Measurements from ENCODE around the gene IFIT1. TPM values are rescaled to one million over a fixed set of nuclear protein-coding genes. Genes with fewer than 3 reads are reported as not detected.

IFIT1 gene
- total and polyA plus RNA-seq, 9 of the 15 experiments (the other 6 are each of a cell fraction or from before 2014, with no cell fraction given), result 0.03 to 0.40 (median 0.18) TPM

- H3K27ac ChIP-seq (ENCODE audit: extremely low read depth, low read depth, low read length), result no peak overlapping the region
- FAIRE-seq, result no peak
- H3K4me3 ChIP-seq, result no peak overlapping the region
- no peaks in the 10 kb centered on the region for H3K79me2 ChIP-seq (ENCODE audit: control insufficient read depth, insufficient read depth, low read length)
- DNase-seq (ENCODE audit: extremely low read depth in 1 of 4, low spot score in 3 of 4), result no peak
- no peak overlapping the region for H2AFZ ChIP-seq (ENCODE audit: low read depth, low read length)
- H3K36me3 ChIP-seq (ENCODE audit: control insufficient read depth, insufficient read depth, low read length), result no peaks in the 10 kb centered on the region
- POLR2A ChIA-PET, result interaction anchor here (0.6 kb wide), 1 partner anchor 179 kb away, joined by 3 read pairs; no protein-coding TSS in a partner anchor
- H3K9me3 ChIP-seq (replicated peaks; ENCODE audit: control insufficient read depth, insufficient read depth, low read depth, low read length), result no peaks in the 10 kb centered on the region
- H3K27me3 ChIP-seq (ENCODE audit: control insufficient read depth in 2 of 2, insufficient read depth in 2 of 2, low read length in 2 of 2), result peaks cover 0 to 1% of the 10 kb centered on the region in 2 experiments; a peak in 2 of 5 replicates
- TF ChIP-seq PHF20 (IDR thresholded peaks at IDR 0.05; ENCODE audit: partially characterized antibody), result no peak
- TF ChIP-seq HSF4 (CRISPR knock-in tag; IDR thresholded peaks at IDR 0.05; ENCODE audit: borderline replicate concordance), result no peak
- TF ChIP-seq NUFIP1 (IDR thresholded peaks at IDR 0.05; ENCODE audit: partially characterized antibody), result no peak
- TF ChIP-seq FOXA3 (CRISPR knock-in tag; conservative IDR thresholded peaks at IDR 0.05 in 1 of 2, IDR thresholded peaks at IDR 0.05 in 1 of 2), result no peak
- no peak for TF ChIP-seq STAT5A (IDR thresholded peaks at IDR 0.05; ENCODE audit: borderline replicate concordance, low read length)
- TF ChIP-seq EGR1 (conservative IDR thresholded peaks at IDR 0.05), result no peak
- TF ChIP-seq ZNF589 (CRISPR knock-in tag; IDR thresholded peaks at IDR 0.05; ENCODE audit: low read depth), result no peak
- intact Hi-C loops (cut with micrococcal nuclease), result loop anchor here (5.0 kb wide), 1 partner anchor 1433 kb away; no protein-coding TSS in a partner anchor
- ATAC-seq, result no peak
- H3K9ac ChIP-seq (ENCODE audit: insufficient read depth in 1 of 2, low read depth in 2 of 2, low read length in 2 of 2), result no peak overlapping the region
- H3K4me2 ChIP-seq (ENCODE audit: insufficient read depth, low read length), result no peak overlapping the region
- no peaks in the 10 kb centered on the region for H3K9me1 ChIP-seq (ENCODE audit: control insufficient read depth, insufficient read depth, low read length)
- no peaks in the 10 kb centered on the region for H3K4me1 ChIP-seq (replicated peaks in 1 of 2; ENCODE audit: control insufficient read depth in 2 of 2, insufficient read depth in 2 of 2, low read length in 2 of 2)
- WGBS (ENCODE audit: insufficient coverage, low coverage, missing lambda C conversion rate), result 0% methylated on average over 1 of the region's 1 CpG
- BruUV-seq (replicated peaks), result no TSS peak
- CTCF ChIA-PET (ENCODE audit: low intra/inter-chr PET ratio), result no interaction called here
- in situ Hi-C loops (cut with MboI), result loop anchor here (25.0 kb wide), 1 partner anchor 1433 kb away; the partner anchor contains the start of genes HTR7 and RPP30
- no peaks in the 10 kb centered on the region for H4K20me1 ChIP-seq (replicated peaks; ENCODE audit: control insufficient read depth, insufficient read depth, low read length)
These were observed 36.5 kb downstream of the IFIT1 start for GRCh38 chr10:89428877-89429276.
